ENCODE data around the gene GRK4.
"Not testable (repeated sequence)": the region's sequence is repeated elsewhere in the genome, so short reads cannot be mapped to it uniquely, and the experiment has no call there.

Gene GRK4

DNA sequence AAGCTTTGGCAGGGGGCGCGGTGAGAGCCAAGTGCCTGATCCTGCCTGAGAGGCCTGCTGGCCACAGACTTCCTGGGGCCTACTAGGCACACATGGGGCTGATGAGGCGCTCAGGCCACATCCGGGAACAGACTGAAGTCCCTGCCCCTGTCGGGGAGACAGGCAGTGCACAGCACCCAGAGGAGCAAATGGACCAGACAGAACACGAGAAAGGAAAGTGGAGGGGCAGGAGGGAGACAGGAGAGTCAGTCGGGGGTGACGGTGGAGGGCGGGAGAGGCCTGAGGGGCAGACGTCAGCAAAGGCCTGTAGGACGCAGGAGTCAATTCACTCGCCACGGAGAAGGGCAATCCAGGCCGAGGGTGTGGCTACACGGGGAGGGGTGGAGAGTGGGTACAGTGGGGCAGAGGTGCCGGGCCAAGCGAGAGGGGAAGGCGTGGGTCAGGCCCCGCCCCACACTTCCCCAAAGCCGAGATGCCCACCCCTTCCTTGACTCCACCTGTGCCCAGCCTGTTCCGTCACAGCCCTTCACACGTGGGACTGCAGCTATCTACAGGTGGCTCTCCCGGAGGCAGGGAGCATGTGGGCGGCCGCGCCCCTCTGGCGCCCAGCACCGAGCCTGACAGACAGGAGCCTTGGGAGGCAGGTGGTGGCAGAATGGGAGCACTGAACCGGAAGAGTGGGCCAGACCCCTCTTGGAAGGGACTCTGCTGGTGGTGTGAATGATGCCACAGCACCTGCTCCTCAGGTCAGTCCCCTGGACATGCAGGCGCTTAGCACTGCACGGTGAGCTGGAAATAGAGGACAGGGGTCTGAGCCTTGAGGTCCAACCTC is 20.6 kb upstream of the GRK4 start:
- no peak for DNase-seq

GRCh38 chr4:2943364-2944090 is 19.8 kb upstream of the GRK4 start:
- no peak for DNase-seq

GRCh38 chr4:2944091-2944482 is 19.3 kb upstream of the GRK4 start:
- DNase-seq = no peak

GRCh38 chr4:2944586-2945526 is 18.5 kb upstream of the GRK4 start:
- no peak for DNase-seq

GRCh38 chr4:2945619-2946604 is 17.5 kb upstream of the GRK4 start:
- DNase-seq = not testable (repeated sequence)

DNA sequence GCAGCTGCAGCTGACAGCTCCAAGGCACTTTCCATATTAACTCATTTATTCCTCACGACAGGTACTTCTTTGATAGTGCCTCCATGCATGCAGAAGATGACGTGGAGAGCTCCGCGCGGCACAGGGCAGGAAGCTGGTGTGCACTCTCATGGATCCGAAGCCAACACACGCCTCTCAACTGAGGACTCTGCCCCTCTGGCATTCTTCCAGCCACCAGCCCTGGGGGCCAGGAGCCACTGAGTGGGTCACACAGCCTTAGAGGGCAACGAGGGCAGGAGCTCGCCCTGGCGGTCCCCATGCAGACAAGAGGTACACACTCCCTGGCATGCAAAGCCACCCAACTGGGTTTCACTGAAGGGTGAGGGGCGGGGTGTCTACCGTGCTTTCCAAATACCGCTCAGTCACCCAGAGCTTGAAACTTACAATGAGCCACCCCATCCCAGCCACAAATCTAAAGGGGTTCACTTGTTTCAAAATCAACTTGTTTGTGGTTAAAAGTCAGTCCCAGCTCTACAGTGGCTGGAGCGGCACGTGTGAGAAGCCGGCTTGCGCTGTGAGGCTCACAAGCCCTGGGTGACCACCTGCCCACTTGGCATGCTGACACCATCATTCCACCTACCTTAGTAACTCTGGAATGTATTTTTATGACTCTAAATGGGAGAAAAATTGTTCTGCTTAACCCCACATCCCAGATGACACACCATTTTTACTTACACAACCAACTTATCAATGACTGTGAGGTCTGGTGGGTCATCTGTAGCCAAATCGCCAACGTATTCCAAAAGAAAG is 16.4 kb upstream of the GRK4 start:
- no peak for DNase-seq

DNA sequence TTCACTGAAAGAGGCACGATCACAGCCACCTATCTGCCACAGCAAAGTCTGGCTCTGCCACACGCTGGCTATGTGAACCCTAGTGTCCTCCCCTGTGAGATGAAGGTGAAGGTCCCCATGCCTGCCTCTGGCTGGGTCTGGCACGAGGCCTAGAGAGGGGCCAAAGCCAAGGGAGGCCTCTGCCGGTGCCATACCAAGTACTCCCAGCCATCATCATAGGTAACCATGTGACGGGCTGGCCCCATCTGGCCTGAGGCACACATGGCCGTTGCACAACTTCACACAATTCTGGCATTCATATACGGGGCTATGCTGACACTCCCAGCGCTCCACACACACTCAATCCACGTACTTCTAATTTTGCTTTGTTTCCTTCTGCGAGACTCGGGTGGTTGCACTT is 15.4 kb upstream of the GRK4 start:
- no peak for DNase-seq

DNA sequence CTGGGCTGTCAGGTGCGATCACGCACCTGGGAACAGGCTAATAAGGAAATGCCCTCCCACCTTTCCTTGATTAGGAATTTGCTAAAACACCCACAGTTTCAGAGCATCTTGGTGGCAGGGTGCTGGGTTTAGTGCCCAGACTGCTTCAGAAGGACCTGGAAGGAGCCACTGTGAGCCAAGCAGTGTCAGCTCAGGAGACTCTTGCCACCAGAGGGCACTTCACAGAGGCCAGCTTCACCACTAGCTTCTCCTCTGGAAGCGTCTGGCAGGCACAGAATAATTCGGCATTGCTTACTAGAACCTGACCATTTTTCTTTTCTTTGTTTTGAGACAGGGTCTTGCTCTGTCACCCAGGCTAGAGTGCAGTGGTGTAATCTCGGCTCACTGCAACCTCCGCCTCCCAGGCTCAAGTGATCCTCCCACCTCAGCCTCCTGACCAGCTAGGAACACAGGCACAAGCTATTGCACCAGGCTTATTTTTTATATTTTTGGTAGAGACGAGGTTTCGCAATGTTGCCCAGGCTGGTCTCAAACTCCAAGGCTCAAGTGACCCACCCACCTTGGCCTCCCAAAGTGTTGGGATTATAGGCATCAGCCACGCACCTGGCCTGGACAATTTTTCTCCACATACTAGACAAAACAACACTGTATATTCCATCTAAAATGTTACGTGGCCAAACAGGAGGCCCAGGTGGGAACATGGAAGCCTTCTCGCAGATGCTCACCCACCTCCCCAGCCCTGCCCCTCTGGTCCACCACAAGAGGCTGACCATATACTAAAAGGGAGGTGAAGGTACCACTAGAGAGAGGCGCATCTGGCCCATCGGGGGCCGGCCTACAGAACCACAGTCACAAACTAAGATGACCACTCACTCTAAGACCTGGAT is 14.2 kb upstream of the GRK4 start:
- DNase-seq = no peak

DNA sequence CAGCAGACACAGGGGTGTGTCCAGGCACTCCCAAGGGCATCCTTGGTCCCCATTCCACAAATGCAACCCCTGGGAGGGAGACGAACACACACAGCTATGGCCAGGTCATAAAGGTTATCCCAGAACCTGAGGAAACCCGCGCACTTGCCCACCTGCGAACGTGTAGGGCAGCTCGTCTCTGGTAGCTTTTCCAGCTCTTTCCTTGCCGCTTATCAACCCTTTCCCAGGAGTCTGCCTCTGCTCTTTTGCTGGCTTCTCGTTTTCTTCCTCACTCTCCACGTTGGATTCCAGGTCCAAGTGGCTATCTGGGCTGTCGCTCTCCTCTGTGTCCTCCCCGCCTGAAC is 13.6 kb upstream of the GRK4 start:
- DNase-seq = no peak

DNA sequence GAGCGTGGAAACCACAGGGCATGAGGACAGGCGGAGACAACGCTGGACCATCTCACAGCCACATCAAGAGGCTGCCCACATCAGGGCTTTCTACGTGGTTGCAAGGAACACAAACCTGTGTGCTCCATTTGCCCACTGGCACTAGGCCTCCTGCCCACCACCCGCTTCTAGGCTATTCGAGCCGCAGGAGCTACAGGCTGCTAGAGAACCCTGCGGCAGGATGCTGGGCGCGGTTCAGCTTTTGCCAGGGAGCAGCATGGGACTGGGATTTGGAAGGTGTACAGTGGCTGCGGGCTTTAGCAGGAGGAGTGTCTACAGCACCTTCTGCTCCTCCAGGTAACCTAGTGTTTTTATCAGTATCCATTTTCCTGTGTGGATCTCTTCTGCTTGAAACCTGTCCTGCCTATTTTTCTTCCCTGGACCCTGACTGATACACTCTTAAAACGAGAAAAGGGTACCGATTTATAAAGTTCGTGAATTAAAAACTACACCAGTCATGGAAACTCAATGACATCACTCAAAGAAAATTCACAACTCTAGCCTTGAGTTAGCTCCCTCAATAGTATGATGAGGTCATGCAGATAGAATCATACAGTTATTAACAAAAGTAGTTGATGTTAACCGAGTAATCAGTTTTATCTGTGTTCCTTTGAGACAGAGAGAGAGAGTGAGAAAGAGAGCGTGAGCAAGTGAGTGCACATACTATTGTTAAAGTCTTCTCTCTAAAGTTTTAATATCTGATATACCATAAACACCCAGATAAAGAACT is 13.0 kb upstream of the GRK4 start:
- no peak for DNase-seq

DNA sequence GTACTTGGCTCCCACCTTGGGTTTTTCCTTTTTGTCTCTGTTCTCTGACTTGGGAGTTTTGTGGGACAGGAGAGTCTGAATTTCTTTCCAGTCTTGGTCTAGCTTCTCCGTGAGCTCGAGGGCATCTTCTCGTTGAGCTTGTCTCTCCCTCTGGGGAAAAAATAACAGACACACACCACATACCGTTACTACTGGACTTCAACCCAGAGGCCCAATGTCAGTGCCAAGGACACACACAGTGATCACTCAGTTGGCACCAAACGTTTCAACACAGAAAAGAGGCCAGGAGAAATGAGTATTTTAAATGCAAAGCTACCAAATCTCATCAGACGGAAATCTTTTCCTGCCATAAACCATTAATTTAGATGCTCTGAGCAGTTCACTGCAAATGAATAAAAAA is 9.9 kb upstream of the GRK4 start:
- no peak for DNase-seq

- no peak for DNase-seq
Measured at GRCh38 chr4:2954358-2955185, 8.8 kb upstream of the GRK4 start.

- DNase-seq = not testable (repeated sequence)
Measured at GRCh38 chr4:2955186-2956044, 8.0 kb upstream of the GRK4 start.

- no peak for DNase-seq
Measured at GRCh38 chr4:2958446-2958845, 4.9 kb upstream of the GRK4 start.

GRCh38 chr4:2960450-2960849 is 2.9 kb upstream of the GRK4 start:
- not testable (repeated sequence) for DNase-seq

GRCh38 chr4:2961421-2961810 is 2.0 kb upstream of the GRK4 start:
- DNase-seq = no peak

DNA sequence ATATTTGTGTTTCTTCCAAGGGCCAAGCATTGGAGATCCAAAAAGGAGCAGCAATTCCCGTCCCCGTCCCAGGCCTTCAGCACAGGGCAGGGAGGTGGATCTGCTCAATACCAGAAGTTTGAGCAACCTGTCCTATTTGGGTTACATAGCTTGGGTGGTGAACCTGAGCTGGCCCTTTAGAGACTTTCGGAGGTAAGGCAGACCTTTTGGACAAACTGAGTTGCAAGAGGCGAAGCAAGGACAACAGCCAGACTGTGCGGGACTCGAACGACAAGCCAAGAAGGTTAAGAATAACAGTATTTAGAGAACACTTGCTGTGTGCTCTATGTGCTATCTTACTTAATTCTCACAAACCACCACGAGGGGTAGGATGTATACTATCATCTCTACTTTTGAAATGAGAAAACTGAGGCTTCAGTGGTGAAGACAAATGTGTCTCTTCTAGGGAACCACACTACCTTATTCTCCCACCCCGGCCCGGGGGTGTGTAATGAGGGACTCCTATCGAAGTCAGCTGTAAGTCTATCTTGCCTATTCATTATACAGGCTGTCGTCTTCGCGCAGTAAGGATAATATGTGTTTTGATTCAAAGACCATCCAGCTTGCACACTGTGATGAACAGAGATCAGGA is 1.4 kb upstream of the GRK4 start:
- DNase-seq = no peak

Measured in midbrain (tissue), 1 donor.